ENCODE data around the gene GABARAPL2. TPM values are rescaled to one million over a fixed set of nuclear protein-coding genes. Genes with fewer than 3 reads are reported as not detected.

GABARAPL2 gene
- total and polyA plus RNA-seq, 8 donors: 29.8 to 198 (median 93.5) TPM

DNA sequence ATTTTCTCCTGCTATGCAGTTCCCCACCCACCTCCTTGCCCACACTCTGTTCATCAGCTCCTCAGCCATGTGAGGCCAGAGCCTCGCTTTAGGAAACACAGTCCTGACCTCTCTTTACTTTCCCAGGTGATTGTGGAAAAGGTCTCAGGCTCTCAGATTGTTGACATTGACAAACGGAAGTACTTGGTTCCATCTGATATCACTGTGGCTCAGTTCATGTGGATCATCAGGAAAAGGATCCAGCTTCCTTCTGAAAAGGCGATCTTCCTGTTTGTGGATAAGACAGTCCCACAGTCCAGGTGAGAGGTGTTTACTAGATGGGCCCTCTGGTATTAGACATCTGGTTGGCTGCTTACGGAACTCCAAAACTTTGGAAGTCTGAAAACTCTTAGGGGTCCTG lies 1.7 kb downstream of the GABARAPL2 start:
- H3K27ac ChIP-seq: no peak overlapping the region
- DNase-seq: no peak
- peak overlapping the region in 1 of 4 donors; percentile 99 for H3K4me3 ChIP-seq
- intact Hi-C loops (cut with DNase I; ENCODE audit: low total_unique reads): no loop called here
- H3K36me3 ChIP-seq: peaks cover 16 to 51% (median 50%) of the 10 kb centered on the region in 4 donors
- H3K4me1 ChIP-seq: peaks cover 13 to 74% (median 56%) of the 10 kb centered on the region in 4 donors
- no peaks in the 10 kb centered on the region for H3K9me3 ChIP-seq
- TF ChIP-seq EP300 (IDR thresholded peaks at IDR 0.05) (no peak), POLR2AphosphoS5 (IDR thresholded peaks at IDR 0.05) (no peak), POLR2A (IDR thresholded peaks at IDR 0.05) (no peak)
- TF ChIP-seq, protein P1, sequence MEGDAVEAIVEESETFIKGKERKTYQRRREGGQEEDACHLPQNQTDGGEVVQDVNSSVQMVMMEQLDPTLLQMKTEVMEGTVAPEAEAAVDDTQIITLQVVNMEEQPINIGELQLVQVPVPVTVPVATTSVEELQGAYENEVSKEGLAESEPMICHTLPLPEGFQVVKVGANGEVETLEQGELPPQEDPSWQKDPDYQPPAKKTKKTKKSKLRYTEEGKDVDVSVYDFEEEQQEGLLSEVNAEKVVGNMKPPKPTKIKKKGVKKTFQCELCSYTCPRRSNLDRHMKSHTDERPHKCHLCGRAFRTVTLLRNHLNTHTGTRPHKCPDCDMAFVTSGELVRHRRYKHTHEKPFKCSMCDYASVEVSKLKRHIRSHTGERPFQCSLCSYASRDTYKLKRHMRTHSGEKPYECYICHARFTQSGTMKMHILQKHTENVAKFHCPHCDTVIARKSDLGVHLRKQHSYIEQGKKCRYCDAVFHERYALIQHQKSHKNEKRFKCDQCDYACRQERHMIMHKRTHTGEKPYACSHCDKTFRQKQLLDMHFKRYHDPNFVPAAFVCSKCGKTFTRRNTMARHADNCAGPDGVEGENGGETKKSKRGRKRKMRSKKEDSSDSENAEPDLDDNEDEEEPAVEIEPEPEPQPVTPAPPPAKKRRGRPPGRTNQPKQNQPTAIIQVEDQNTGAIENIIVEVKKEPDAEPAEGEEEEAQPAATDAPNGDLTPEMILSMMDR (IDR thresholded peaks at IDR 0.05): no peak
- H3K27me3 ChIP-seq: no peaks in the 10 kb centered on the region
- WGBS, 5 donors: 72 to 82% (median 75%) methylated on average over 4 of the region's 4 CpGs

DNA sequence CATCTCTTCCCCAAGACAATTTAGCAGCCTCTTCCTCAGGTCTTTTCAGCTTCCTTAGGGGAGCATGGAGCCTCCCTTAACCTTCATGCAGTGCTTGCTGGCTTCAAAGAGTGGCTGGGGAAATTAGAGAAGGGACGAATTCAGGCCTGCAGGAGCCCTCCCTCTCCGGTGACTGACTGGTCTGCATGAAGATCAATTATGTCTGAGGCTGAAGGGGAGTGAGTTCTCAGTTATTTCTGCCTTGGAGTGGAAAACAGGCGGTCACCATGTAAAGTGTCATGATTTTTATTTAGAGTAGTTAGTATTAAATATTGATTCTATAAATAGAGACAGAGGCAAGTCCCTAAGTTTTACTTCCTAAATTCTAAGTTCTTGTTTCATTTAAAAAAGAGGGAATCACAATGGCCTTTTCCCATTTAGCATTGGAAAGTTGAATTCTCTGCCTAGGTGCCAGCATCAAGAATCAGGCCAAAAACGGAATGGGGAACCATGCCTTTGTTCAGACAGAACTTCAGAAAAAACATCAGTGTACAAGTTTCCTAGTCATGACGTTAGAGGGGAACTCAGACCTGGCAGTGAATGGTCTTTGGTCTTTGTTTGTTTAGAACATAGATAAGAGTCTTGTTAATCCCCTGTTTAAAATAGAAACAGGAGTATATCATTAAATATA lies 4.4 kb downstream of the GABARAPL2 start:
- 48 to 62% (median 58%) methylated on average over 5 of the region's 5 CpGs for WGBS, 5 donors
- H3K9me3 ChIP-seq: no peaks in the 10 kb centered on the region
- H3K27ac ChIP-seq: peak overlapping the region in 2 of 5 donors; percentile 3 to 27
- H3K36me3 ChIP-seq: peaks cover 38 to 78% (median 77%) of the 10 kb centered on the region in 4 donors
- peak in 1 of 2 donors; percentile 18 for DNase-seq
- no peak for TF ChIP-seq EP300 (IDR thresholded peaks at IDR 0.05)
- no peak for TF ChIP-seq POLR2A (IDR thresholded peaks at IDR 0.05)
- TF ChIP-seq, protein P1 (IDR thresholded peaks at IDR 0.05): no peak
- no peak for TF ChIP-seq POLR2AphosphoS5 (IDR thresholded peaks at IDR 0.05)
- H3K4me3 ChIP-seq: no peak overlapping the region
- intact Hi-C loops (cut with DNase I; ENCODE audit: low total_unique reads): loop anchor here (5.0 kb wide), 1 partner anchor 98 kb away; no protein-coding TSS in a partner anchor
- H3K4me1 ChIP-seq: peaks cover 13 to 76% (median 57%) of the 10 kb centered on the region in 4 donors
- H3K27me3 ChIP-seq: no peaks in the 10 kb centered on the region

DNA sequence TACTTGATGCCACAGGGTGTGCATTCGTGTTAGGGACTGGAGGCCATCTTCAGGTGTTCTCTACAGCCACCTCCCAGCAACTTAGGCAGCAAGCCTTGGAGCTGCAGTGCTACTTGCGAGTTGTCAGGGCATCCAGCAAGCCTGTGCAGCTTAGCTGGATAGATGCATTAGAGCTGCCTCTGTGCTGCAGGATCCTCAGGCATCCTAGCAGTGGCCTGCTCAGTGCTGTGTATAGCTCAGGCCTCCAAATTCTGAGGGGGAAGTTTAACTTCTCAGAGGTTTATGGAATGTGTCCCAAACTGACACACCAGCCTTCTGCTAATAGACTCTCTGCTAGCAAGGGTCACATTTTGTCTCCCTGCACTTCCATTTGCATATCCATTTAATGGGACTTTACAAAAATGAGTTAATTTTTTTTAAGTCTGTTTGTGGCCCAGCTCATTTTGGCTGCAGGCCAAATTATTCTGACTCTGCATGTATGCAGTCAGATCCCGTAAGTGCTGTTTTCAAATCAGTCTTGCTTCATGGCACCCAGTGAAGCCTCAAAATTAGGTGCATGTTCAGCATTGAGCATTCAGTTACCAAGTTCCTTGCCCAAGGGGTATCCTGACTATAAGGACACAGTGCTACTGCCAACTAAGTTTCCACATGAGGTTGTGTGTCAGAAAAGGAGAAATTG lies 6.8 kb downstream of the GABARAPL2 start:
- intact Hi-C loops (cut with DNase I; ENCODE audit: low total_unique reads): loop anchor here (5.0 kb wide), 1 partner anchor 101 kb away; no protein-coding TSS in a partner anchor
- peaks cover 49 to 100% (median 100%) of the 10 kb centered on the region in 4 donors for H3K36me3 ChIP-seq
- no peak overlapping the region for H3K27ac ChIP-seq
- H3K9me3 ChIP-seq: no peaks in the 10 kb centered on the region
- DNase-seq: no peak
- no peak overlapping the region for H3K4me3 ChIP-seq
- TF ChIP-seq, protein P1 (IDR thresholded peaks at IDR 0.05): no peak
- no peak for TF ChIP-seq POLR2A (IDR thresholded peaks at IDR 0.05)
- no peak for TF ChIP-seq EP300 (IDR thresholded peaks at IDR 0.05)
- no peak for TF ChIP-seq POLR2AphosphoS5 (IDR thresholded peaks at IDR 0.05)
- H3K27me3 ChIP-seq: no peaks in the 10 kb centered on the region
- peaks cover under 1 to 59% (median 37%) of the 10 kb centered on the region in 4 donors for H3K4me1 ChIP-seq
- 64 to 79% (median 76%) methylated on average over 3 of the region's 3 CpGs for WGBS, 5 donors

DNA sequence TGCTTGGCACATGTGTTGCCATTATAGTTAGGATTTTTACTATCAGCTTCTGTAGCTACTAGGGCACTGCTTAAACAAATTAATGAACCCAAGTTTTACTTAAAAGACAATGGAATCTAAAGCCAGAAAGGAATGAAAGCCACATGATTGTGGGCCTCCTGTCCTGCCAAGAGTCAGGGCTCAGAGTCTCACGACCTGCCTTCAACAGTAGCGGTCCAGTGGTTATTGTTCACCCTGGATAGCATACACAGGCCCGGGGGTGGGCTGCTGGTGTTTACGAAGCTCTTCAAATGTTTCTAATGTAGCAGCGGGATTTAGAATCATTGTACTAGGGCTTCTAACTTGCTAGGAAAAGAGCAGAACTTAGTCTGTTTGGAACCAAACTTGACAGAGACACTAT lies 7.8 kb downstream of the GABARAPL2 start:
- no peaks in the 10 kb centered on the region for H3K9me3 ChIP-seq
- no peak for TF ChIP-seq POLR2AphosphoS5 (IDR thresholded peaks at IDR 0.05)
- TF ChIP-seq, protein P1 (IDR thresholded peaks at IDR 0.05): no peak
- no peak for TF ChIP-seq POLR2A (IDR thresholded peaks at IDR 0.05)
- TF ChIP-seq EP300 (IDR thresholded peaks at IDR 0.05): no peak
- H3K27ac ChIP-seq: no peak overlapping the region
- intact Hi-C loops (cut with DNase I; ENCODE audit: low total_unique reads): loop anchor here (5.0 kb wide), 1 partner anchor 102 kb away; no protein-coding TSS in a partner anchor
- no peaks in the 10 kb centered on the region for H3K27me3 ChIP-seq
- DNase-seq: no peak
- 79 to 84% (median 83%) methylated on average over 5 of the region's 5 CpGs for WGBS, 5 donors
- peaks cover 0 to 49% (median 29%) of the 10 kb centered on the region in 4 donors for H3K4me1 ChIP-seq
- H3K36me3 ChIP-seq: peaks cover 55 to 100% (median 100%) of the 10 kb centered on the region in 4 donors
- H3K4me3 ChIP-seq: no peak overlapping the region

Data from stomach (tissue), 9 donors.